Measurements from ENCODE around the gene CYS1. TPM values are rescaled to one million over a fixed set of nuclear protein-coding genes. Genes with fewer than 3 reads are reported as not detected.
"Not testable (repeated sequence)": the region's sequence is repeated elsewhere in the genome, so short reads cannot be mapped to it uniquely, and the experiment has no call there.

Gene CYS1
- total RNA-seq, 1 experiment from 2014 or later, result not detected

DNA sequence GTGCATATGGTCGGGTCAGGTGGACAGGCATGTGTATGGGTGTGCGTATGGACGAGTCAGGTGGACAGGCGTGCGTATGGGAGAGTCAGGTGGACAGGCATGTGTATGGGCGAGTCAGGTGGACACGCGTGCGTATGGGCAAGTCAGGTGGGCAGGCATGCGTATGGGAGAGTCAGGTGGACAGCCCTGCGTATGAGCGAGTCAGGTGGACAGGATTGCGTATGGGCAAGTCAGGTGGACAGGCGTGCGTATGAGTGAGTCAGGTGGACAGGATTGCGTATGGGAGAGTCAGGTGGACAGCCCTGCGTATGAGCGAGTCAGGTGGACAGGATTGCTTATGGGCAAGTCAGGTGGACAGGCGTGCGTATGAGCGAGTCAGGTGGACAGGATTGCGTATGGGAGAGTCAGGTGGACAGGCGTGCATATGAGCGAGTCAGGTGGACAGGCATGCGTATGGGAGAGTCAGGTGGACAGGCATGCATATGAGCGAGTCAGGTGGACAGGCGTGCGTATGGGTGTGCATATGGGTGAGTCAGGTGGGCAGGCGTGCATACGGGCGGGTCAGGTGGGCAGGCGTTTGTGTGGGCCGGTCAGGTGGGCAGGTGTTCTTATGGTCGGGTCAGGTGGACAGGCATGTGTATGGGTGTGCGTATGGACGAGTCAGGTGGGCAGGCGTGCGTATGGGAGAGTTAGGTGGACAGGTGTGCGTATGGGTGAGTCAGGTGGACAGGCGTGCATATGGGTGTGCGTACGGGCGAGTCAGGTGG, 66.4 kb downstream of the CYS1 start:
- not testable (repeated sequence) for DNase-seq (ENCODE audit: low spot score)

- DNase-seq (ENCODE audit: low spot score), result no peak
Observed at GRCh38 chr2:10012963-10013461, 67.2 kb downstream of the CYS1 start.

DNA sequence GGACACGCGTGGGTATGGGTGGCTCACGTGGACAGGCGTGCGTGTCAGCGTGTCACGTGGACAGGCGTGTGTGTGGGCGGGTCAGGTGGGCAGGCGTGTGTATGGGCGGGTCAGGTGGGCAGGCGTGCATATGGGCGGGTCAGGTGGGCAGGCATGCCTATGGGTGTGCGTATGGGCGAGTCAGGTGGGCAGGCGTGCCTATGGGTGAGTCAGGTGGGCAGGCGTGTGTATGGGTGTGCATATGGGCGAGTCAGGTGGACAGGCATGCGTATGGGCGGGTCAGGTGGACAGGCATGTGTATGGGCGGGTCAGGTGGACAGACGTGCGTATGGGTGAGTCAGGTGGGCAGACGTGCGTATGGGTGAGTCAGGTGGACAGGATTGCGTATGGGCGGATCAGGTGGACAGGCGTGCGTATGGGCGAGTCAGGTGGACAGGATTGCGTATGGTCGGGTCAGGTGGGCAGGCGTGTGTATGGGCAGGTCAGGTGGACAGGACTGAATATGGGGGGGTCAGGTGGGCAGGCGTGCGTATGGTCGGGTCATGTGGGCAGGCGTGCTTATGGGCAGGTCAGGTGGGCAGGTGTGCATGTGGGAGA, 67.7 kb downstream of the CYS1 start:
- not testable (repeated sequence) for DNase-seq (ENCODE audit: low spot score)

- DNase-seq (ENCODE audit: low spot score), result not testable (repeated sequence)
Observed at GRCh38 chr2:10011606-10012325, 68.4 kb downstream of the CYS1 start.

DNA sequence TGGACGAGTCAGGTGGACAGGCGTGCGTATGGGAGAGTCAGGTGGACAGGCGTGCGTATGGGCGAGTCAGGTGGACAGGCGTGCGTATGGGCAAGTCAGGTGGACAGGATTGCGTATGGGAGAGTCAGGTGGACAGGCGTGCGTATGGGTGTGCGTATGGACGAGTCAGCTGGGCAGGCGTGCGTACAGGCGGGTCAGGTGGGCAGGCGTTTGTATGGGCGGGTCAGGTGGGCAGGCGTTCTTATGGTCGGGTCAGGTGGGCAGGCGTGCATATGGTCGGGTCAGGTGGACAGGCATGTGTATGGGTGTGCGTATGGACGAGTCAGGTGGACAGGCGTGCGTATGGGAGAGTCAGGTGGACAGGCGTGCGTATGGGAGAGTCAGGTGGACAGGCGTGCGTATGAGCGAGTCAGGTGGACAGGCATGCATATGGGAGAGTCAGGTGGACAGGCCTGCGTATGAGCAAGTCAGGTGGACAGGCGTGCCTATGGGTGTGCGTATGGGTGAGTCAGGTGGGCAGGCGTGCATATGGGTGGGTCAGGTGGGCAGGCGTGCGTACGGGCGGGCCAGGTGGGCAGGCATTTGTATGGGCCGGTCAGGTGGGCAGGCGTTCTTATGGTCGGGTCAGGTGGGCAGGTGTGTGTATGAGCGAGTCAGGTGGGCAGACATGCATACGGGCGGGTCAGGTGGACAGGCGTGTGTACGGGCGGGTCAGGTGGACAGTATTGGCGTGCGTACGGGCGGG, 69.2 kb downstream of the CYS1 start:
- not testable (repeated sequence) for DNase-seq (ENCODE audit: low spot score)

DNA sequence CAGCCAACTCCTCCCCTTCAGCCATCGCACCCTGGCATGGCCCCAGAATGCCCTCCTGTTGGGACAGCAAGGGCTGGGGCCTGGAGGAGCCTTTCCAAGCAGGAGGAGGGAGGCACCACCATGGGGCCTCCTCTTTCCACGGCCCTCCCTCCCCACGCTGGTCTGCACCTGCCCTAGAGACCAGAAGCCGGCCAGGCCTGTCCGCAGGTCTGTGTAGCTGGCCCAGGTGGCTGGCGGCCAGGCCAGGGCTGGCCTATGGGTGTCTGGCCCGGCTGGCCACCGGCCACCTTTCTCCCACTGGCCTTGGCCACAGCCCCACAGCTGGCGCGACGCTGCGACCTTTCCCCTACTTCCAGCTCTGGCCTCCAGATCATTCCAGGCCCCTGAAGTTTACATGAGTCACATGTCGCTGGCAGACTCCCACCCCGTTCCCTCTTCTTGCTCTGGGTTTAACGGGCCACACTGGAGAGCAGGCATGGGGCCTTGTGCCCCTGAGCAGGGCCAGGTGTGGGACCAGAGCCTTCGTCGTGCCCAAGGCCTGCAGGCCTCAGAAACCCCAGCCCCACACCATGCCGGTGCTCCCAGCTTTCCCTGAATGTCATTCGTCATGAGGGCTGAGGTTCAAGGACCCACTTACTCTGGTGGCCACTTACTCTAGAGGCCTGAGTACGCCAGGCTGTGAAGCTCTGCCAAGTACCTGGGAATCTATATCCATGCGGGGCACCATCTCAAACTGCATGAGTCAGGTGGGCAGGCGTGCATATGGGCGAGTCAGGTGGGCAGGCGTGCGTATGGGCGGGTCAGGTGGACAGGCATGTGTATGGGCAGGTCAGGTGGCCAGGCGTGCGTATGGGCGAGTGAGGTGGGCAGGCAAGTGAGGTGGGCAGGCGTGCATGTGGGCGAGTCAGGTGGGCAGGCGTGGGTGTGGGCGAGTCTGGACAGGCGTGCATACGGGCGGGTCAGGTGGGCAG, 70.1 kb downstream of the CYS1 start:
- no peak for DNase-seq (ENCODE audit: low spot score)

GRCh38 chr2:10009271-10009810, 70.9 kb downstream of the CYS1 start:
- DNase-seq (ENCODE audit: low spot score), result no peak

DNA sequence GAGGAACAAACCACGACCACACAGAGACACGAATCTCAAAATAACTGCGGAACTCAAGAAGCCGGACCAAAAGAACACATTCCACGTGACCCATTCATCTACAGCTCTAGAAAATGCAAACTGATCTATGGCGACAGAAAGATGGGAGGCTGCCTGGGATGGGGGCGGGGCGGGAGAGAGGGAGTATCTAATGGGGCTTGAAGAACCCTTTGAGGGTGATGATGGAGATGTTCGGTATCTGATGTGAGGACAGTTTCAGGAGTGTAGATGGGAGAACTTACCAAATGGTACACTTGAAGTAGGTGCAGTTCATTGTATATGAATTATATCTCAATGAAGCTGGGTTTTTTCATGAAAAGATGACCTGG, 71.4 kb downstream of the CYS1 start:
- no peak for DNase-seq (ENCODE audit: low spot score)

DNA sequence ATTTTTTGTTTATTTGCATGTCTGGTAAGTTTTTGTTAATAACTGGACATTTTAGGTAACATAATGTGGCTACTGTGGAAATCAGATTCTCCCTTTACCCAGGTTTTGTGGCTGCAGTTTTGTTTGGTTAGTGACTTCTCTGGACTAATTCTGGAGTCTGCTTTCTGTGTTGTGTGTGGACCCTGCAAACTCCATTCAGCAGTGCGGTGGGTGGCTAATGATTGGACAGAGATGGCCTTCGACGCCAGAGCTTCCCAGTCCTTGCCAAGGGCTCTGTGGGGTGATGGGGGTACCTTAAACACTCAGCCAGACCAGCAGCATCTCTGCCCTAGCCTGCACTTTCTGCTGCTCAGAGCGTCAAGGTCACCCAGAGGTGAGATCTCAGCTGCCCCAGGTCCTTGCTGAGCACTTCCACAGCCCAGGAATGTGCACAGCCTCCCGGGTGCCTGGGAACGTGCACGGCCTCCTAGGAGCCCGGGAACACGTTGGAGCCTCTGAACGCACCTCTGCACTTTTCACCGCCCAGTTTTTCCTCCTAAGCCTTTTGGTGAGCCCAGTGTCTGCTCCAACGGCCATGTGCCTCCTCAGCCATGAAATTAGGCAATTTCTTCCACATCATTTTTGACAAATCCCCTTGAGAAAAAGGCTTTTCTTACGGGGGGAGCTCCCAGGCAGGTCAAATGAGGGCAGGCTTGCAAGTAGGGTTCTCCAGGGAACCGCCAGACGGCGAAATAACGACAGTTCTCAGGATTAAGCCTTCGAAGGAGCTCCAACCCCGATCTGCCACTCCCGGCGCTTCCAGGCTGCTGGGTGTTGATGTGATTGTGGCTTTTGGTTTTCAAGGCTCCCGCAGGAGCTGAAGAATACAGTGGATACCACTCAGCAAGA, 72.0 kb downstream of the CYS1 start:
- no peak for DNase-seq (ENCODE audit: low spot score)

GRCh38 chr2:10007435-10007834, 72.8 kb downstream of the CYS1 start:
- no peak for DNase-seq (ENCODE audit: low spot score)

Small RNAs within 50 kb of the gene (small RNA-seq; reads per million reads assigned to genes)
- not detected for gene RF00568

Other genes with a start within 250 kb of the CYS1 start
- 7.7 and 9.9 TPM in 2 replicates for gene TAF1B, start 236.9 kb downstream of the CYS1 start, total RNA-seq (2014; rRNA removed; shearing (Covaris generic))
- 5.5 and 8.7 TPM in 2 replicates for gene GRHL1, start 128.7 kb downstream of the CYS1 start, total RNA-seq (2014; rRNA removed; shearing (Covaris generic))
- 8.5 and 13.8 TPM in 2 replicates for gene KLF11, start 36.9 kb downstream of the CYS1 start, total RNA-seq (2014; rRNA removed; shearing (Covaris generic))
- gene RRM2, start 42.3 kb upstream of the CYS1 start, total RNA-seq (2014; rRNA removed; shearing (Covaris generic)), result 223 and 264 TPM in 2 replicates
- 151 and 164 TPM in 2 replicates for gene HPCAL1, start 222.5 kb upstream of the CYS1 start, total RNA-seq (2014; rRNA removed; shearing (Covaris generic))